CD14-positive monocyte (primary cell): ENCODE data around the gene ZFPM1. TPM values are rescaled to one million over a fixed set of nuclear protein-coding genes. Genes with fewer than 3 reads are reported as not detected.
A peak's percentile ranks its signal among the peaks of the same experiment; 100 is the strongest.

Experiments
- DNase-seq, 3 donors: peaks; one replicate each; pipeline ENCODE4 v3.0.0-alpha.2; 2011 to 2022
- H2AFZ ChIP-seq: 2 replicates; pipeline ENCODE4 v1.6.0; 2012; ENCODE audit warnings: mild to moderate bottlenecking, low read depth, low read length, inconsistent platforms; ENCODE audit not compliant: insufficient read depth, poor library complexity, severe bottlenecking
- H3K27ac ChIP-seq, 2 donors: 1 replicate in 1 of 2; 2 replicates in 1 of 2; pipeline ENCODE4 v1.5.1; 2012 to 2013; ENCODE audit warnings: low read length in 2 of 2, control low read depth in 1 of 2, inconsistent platforms in 1 of 2, low read depth in 1 of 2, mild to moderate bottlenecking in 1 of 2
- H3K27me3 ChIP-seq, 2 donors: one replicate each; pipeline versions ENCODE4 v1.6.0 to v1.6.1; 2011 to 2013; ENCODE audit warnings: low read length in 2 of 2; ENCODE audit not compliant: control insufficient read depth in 2 of 2, insufficient read depth in 2 of 2
- H3K36me3 ChIP-seq, 2 donors: replicated peaks in 1 of 2; 1 replicate in 1 of 2; 2 replicates in 1 of 2; pipeline versions ENCODE4 v1.5.1 to v1.6.1; 2012 to 2013; ENCODE audit warnings: low read length in 2 of 2, control low read depth in 1 of 2, inconsistent platforms in 1 of 2, mild to moderate bottlenecking in 1 of 2; ENCODE audit not compliant: insufficient read depth in 2 of 2, control insufficient read depth in 1 of 2
- H3K4me1 ChIP-seq, 2 donors: 1 replicate in 1 of 2; 2 replicates in 1 of 2; pipeline versions ENCODE4 v1.5.1 to v1.6.1; 2012 to 2013; ENCODE audit warnings: low read length in 2 of 2, control low read depth in 1 of 2, inconsistent platforms in 1 of 2, mild to moderate bottlenecking in 1 of 2, moderate library complexity in 1 of 2; ENCODE audit not compliant: insufficient read depth in 2 of 2, control insufficient read depth in 1 of 2
- H3K4me2 ChIP-seq: replicated peaks from 2 replicates; pipeline ENCODE3; 2012; ENCODE audit warnings: low read length, moderate library complexity, mild to moderate bottlenecking; ENCODE audit not compliant: poor library complexity, severe bottlenecking; ENCODE audit errors: extremely low read depth
- H3K4me3 ChIP-seq, 3 experiments: fragments of 200-600 bp in 1 of 3; sonication (generic) in 1 of 3; replicated peaks in 1 of 3; 1 replicate in 2 of 3; 2 replicates in 1 of 3; pipeline ENCODE4 v1.5.1; 2011 to 2013; ENCODE audit warnings: low read length in 3 of 3, mild to moderate bottlenecking in 3 of 3, control low read depth in 2 of 3, low read depth in 2 of 3, inconsistent platforms in 1 of 3, moderate library complexity in 1 of 3
- H3K79me2 ChIP-seq: 2 replicates; pipeline ENCODE4 v1.6.0; 2012; ENCODE audit warnings: mild to moderate bottlenecking, control low read depth, inconsistent platforms, low read length, moderate library complexity; ENCODE audit not compliant: insufficient read depth
- H3K9ac ChIP-seq: 2 replicates; pipeline ENCODE4 v1.6.0; 2017; ENCODE audit warnings: low read length, mild to moderate bottlenecking; ENCODE audit not compliant: insufficient read depth, poor library complexity, severe bottlenecking
- H3K9me3 ChIP-seq, 2 donors: replicated peaks in 1 of 2; 1 replicate in 1 of 2; 2 replicates in 1 of 2; pipeline versions ENCODE4 v1.5.1 to v1.6.1; 2012 to 2013; ENCODE audit warnings: low read length in 2 of 2, control low read depth in 1 of 2; ENCODE audit not compliant: control insufficient read depth in 1 of 2, insufficient read depth in 1 of 2
- H4K20me1 ChIP-seq: 2 replicates; pipeline ENCODE4 v1.6.0; 2012; ENCODE audit warnings: mild to moderate bottlenecking, low read length, control low read depth, moderate library complexity; ENCODE audit not compliant: insufficient read depth
- H3K27ac Mint-ChIP-seq, 7 donors: one replicate each; pipeline ENCODE4 v1.8.0; 2020; ENCODE audit warnings: mild to moderate bottlenecking in 7 of 7, mixed read lengths in 7 of 7, moderate library complexity in 6 of 7, inconsistent platforms in 2 of 7
- H3K27me3 Mint-ChIP-seq, 3 donors: one replicate each; pipeline ENCODE4 v1.8.0; 2021 to 2022; ENCODE audit warnings: low read depth in 3 of 3, mild to moderate bottlenecking in 3 of 3, mixed read lengths in 3 of 3, moderate library complexity in 3 of 3, inconsistent platforms in 1 of 3
- H3K36me3 Mint-ChIP-seq, 2 donors: one replicate each; pipeline ENCODE4 v1.8.0; 2020; ENCODE audit warnings: mixed read lengths in 2 of 2, inconsistent platforms in 1 of 2, mild to moderate bottlenecking in 1 of 2
- H3K4me1 Mint-ChIP-seq: one replicate; pipeline ENCODE4 v1.8.0; 2020; ENCODE audit warnings: mild to moderate bottlenecking, mixed read lengths
- H3K4me3 Mint-ChIP-seq, 2 donors: one replicate each; pipeline ENCODE4 v1.8.0; 2020; ENCODE audit warnings: mild to moderate bottlenecking in 2 of 2, mixed read lengths in 2 of 2, moderate library complexity in 1 of 2
- H3K9me3 Mint-ChIP-seq, 7 donors: one replicate each; pipeline ENCODE4 v1.8.0; 2020 to 2022; ENCODE audit warnings: mixed read lengths in 7 of 7, mild to moderate bottlenecking in 6 of 7, moderate library complexity in 6 of 7, inconsistent platforms in 2 of 7
- CTCF ChIP-seq: fragments of 200-600 bp; IDR thresholded peaks from one replicate; pipeline ENCODE4 v1.8.0; 2022; ENCODE audit warnings: antibody characterized with exemption, mild to moderate bottlenecking
- WGBS: methylation state at CpG from one replicate; pipeline ENCODE4 v1.1.5; 2013; ENCODE audit warnings: missing lambda C conversion rate; ENCODE audit not compliant: insufficient coverage; 5-methylcytosine and 5-hydroxymethylcytosine counted together
- intact Hi-C, 2 donors: fragments of 100-400 bp; cut with micrococcal nuclease; formaldehyde crosslinking; loops; one replicate each; pipeline versions ENCODE4 v1.15.0 to v1.15.1; 2023
- polyA plus RNA-seq, 3 donors: library from polyadenylated mRNA; depleted of rRNA in 1 of 3; unstranded in 2 of 3; stranded (reverse) in 1 of 3; fragments of 300-500 nt in 2 of 3; fragments of >200 nt in 1 of 3; fragmentation: Illumina TruSeq in 2 of 3; gene quantifications; 1 replicate in 2 of 3; 2 replicates in 1 of 3; pipeline ENCODE4 v1.2.3, GENCODE V29; 2012 to 2021

The ZFPM1 gene
- polyA plus RNA-seq, 3 donors = 0.04 to 0.19 (median 0.12) TPM

GRCh38 chr16:88465387-88465983, 12.4 kb downstream of the ZFPM1 start:
- TF ChIP-seq CTCF = no peak
- H3K4me3 ChIP-seq = no peak overlapping the region
- no peaks in the 10 kb centered on the region for H3K9me3 ChIP-seq
- H3K4me1 Mint-ChIP-seq = peaks cover 12% of the 10 kb centered on the region
- no peak overlapping the region for H3K9ac ChIP-seq
- H2AFZ ChIP-seq = no peak overlapping the region
- DNase-seq = no peak
- no peaks in the 10 kb centered on the region for H4K20me1 ChIP-seq
- H3K79me2 ChIP-seq = no peaks in the 10 kb centered on the region
- 82% methylated on average over 19 of the region's 22 CpGs for WGBS
- H3K27me3 ChIP-seq = no peaks in the 10 kb centered on the region
- H3K9me3 Mint-ChIP-seq = no peaks in the 10 kb centered on the region
- H3K27ac ChIP-seq = no peak overlapping the region
- H3K27ac Mint-ChIP-seq = no peak overlapping the region
- no peak overlapping the region for H3K4me3 Mint-ChIP-seq
- H3K4me1 ChIP-seq = peaks cover 0 to 6% of the 10 kb centered on the region in 2 donors
- no peaks in the 10 kb centered on the region for H3K36me3 Mint-ChIP-seq
- H3K4me2 ChIP-seq = no peak overlapping the region
- intact Hi-C loops = no loop called here
- H3K27me3 Mint-ChIP-seq = peaks cover 6 to 19% (median 14%) of the 10 kb centered on the region in 3 donors
- H3K36me3 ChIP-seq = no peaks in the 10 kb centered on the region

GRCh38 chr16:88466175-88466862, 13.2 kb downstream of the ZFPM1 start:
- no peak overlapping the region for H3K4me2 ChIP-seq
- no peak overlapping the region for H3K27ac ChIP-seq
- H3K9me3 ChIP-seq = no peaks in the 10 kb centered on the region
- no peak overlapping the region for H3K4me3 ChIP-seq
- intact Hi-C loops = no loop called here
- Mint-ChIP-seq H3K9me3 (no peaks in the 10 kb centered on the region), H3K27me3 (peaks cover 6 to 19% (median 15%) of the 10 kb centered on the region in 3 donors), H3K36me3 (no peaks in the 10 kb centered on the region), H3K27ac (peak overlapping the region in 1 of 7 donors; percentile 15), H3K4me3 (no peak overlapping the region), H3K4me1 (peaks cover 12% of the 10 kb centered on the region)
- H3K9ac ChIP-seq = no peak overlapping the region
- H3K79me2 ChIP-seq = no peaks in the 10 kb centered on the region
- DNase-seq = no peak
- no peak for TF ChIP-seq CTCF
- no peaks in the 10 kb centered on the region for H4K20me1 ChIP-seq
- no peak overlapping the region for H2AFZ ChIP-seq
- no peaks in the 10 kb centered on the region for H3K36me3 ChIP-seq
- no peaks in the 10 kb centered on the region for H3K27me3 ChIP-seq
- WGBS = 75% methylated on average over 9 of the region's 15 CpGs
- H3K4me1 ChIP-seq = peaks cover 0 to 6% of the 10 kb centered on the region in 2 donors
